GM19023 (cell line): ENCODE results near the gene LLGL2.

ENCODE experiments used
- ATAC-seq: cut with Tn5 transposase; IDR thresholded peaks from one replicate; pipeline ENCODE4 v1.9.1; 2021; ENCODE audit warnings: mild to moderate bottlenecking, moderate library complexity; ENCODE audit not compliant: unreplicated experiment

The LLGL2 gene

GRCh38 chr17:75611851-75612429 lies 86.4 kb downstream of the LLGL2 start:
- ATAC-seq = no peak

- no peak for ATAC-seq
Observed at GRCh38 chr17:75612906-75613626, 87.6 kb downstream of the LLGL2 start.

- ATAC-seq = no peak
Observed at GRCh38 chr17:75614006-75614405, 88.5 kb downstream of the LLGL2 start.

GRCh38 chr17:75614556-75615270 lies 89.2 kb downstream of the LLGL2 start:
- ATAC-seq = no peak

- no peak for ATAC-seq
Observed at GRCh38 chr17:75615301-75615700, 89.8 kb downstream of the LLGL2 start.

GRCh38 chr17:75616521-75617122 lies 91.1 kb downstream of the LLGL2 start:
- ATAC-seq = no peak

GRCh38 chr17:75617218-75617617 lies 91.7 kb downstream of the LLGL2 start:
- no peak for ATAC-seq

GRCh38 chr17:75617675-75618074 lies 92.2 kb downstream of the LLGL2 start:
- no peak for ATAC-seq

- no peak for ATAC-seq
Observed at GRCh38 chr17:75619506-75620431, 94.3 kb downstream of the LLGL2 start.

GRCh38 chr17:75621489-75621888 lies 96.0 kb downstream of the LLGL2 start:
- ATAC-seq = no peak

GRCh38 chr17:75622076-75622475 lies 96.6 kb downstream of the LLGL2 start:
- ATAC-seq = no peak

- no peak for ATAC-seq
Observed at GRCh38 chr17:75622771-75623273, 97.3 kb downstream of the LLGL2 start.

GRCh38 chr17:75623386-75623785 lies 97.9 kb downstream of the LLGL2 start:
- ATAC-seq = no peak

- ATAC-seq = no peak
Observed at GRCh38 chr17:75624021-75624420, 98.5 kb downstream of the LLGL2 start.
